DND-41 (cell line): ENCODE data around the gene EXOG.

Experiments
- CTCF ChIP-seq: IDR thresholded peaks from 2 replicates; pipeline ENCODE4 v1.5.1; 2012; ENCODE audit warnings: borderline replicate concordance, low read length, moderate library complexity, mild to moderate bottlenecking; ENCODE audit not compliant: poor library complexity, severe bottlenecking; ENCODE audit errors: extremely low read depth
- EZH2 ChIP-seq: IDR thresholded peaks from 3 replicates; pipeline ENCODE4 v1.6.1; 2012; ENCODE audit warnings: borderline replicate concordance, low read depth, mild to moderate bottlenecking, moderate library complexity, low read length, inconsistent platforms; ENCODE audit not compliant: severe bottlenecking

DNA sequence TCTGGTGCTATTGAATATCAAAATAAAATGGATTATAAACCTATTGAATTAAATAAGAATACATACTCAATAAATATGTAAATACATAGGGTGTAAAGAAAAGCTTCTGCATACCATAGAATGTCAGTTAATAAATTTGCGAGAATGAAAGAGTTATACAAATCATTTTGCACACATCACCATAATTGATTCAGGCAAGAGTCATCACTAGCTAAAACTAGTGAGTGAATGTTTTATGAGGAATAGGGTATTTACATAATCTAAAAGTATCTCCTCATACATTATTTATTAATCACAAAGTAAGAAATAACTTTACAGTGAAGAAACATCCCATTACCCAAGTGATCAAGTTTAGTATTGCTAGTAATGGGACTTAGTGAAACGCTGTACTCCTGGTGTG lies 13.6 kb downstream of the EXOG start:
- TF ChIP-seq CTCF (no peak), EZH2 (no peak)
